GM19324 (cell line): Measurements from ENCODE around the gene XRRA1.
"Not testable (repeated sequence)": the region's sequence is repeated elsewhere in the genome, so short reads cannot be mapped to it uniquely, and the experiment has no call there.

Experiments
- ATAC-seq: cut with Tn5 transposase; IDR thresholded peaks from one replicate; pipeline ENCODE4 v1.9.1; 2021; ENCODE audit warnings: mild to moderate bottlenecking, moderate library complexity; ENCODE audit not compliant: unreplicated experiment, low FRiP score

XRRA1 gene

DNA sequence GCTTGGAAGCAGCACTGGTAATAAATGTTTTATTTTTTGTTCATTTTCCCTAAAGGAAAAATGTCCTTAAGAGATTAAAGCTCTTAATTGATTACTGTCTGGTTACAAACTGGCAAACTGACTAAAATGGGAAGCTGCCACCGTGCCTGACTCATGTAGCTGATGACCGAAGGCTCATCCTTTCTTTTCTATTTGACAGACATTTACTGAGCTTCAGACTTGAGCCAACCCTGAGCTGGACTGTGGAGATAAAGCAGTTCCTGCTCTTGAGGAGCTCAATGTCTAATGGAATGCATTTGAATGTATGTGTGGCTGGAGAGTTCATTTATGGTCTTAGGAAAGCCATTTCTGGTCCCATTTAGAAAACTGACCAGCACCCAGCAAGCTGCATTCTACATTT lies 108.9 kb downstream of the XRRA1 start:
- no peak for ATAC-seq

DNA sequence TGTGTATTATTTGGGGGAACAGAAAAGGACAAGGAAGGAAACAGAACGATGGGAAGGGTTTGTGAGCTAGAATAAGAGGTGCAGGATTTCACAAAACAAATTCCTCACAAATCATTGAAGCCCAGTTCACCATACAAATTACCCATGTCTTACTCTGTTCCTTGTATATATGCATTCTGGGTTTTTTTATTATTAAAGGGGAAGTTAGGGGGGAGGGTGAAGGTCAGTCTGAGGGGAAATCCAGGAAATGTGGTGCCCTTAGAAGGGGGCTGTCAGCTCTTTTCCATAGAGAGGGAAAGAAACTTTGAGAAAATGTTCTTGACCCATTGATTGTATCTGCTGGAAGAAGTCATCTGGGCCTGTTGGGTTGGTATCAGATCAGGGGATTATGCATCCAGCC lies 109.4 kb downstream of the XRRA1 start:
- ATAC-seq = no peak

DNA sequence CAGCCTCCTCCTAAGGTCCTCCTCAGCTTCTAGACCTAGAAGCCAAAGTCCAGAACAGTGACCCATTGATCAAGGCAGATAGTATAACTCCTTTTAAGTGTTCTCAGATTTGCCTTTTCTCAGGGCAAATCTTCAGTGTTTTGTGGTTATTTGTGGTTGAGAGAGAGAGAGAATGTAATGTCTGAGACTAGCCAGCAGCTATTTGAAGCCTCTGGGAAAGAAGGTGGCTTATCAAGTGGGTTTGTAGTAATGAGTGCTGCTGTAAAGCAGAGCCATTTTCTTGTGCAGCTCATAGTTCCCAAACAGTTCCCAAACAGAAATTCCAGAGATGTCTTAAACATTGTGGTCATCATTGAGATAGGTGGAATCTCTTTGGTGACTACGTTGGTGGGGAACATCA lies 110.7 kb downstream of the XRRA1 start:
- no peak for ATAC-seq

DNA sequence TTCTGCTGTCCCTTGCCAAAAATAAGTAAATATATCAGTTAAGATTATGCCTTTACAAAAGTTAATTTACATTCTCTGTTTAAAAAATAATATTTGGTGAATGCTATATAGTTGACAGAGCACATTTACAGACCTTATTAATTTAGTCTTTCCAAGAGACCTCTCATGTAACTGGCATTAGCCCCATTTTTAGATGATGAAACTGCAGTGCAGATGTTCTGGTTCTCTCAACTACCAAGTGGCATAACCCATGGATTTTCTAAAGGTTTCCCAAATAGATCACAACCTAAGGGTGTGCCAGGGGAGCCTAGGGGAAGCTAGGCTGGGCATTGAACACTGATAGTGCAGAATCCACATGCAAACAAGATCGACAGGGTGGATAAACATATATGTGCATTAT lies 111.7 kb downstream of the XRRA1 start:
- ATAC-seq = no peak

GRCh38 chr11:74826901-74827300 lies 122.0 kb downstream of the XRRA1 start:
- no peak for ATAC-seq

DNA sequence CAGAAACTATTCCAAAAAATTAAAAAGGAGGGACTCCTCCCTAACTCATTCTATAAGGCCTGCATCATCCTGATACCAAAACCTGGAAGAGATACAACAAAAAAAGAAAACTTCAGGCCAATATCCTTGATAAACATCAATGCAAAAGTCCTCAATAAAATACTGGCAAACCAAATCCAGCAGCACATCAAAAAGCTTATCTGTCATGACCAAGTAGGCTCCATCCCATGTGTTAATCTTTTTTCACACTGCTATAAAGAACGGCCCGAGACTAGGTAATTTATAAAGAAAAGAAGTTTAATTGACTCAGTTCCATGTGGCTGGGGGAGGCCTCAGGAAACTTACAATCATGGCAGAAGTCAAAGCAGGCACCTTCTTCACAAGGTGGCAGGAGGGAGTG lies 123.3 kb downstream of the XRRA1 start:
- ATAC-seq = not testable (repeated sequence)

GRCh38 chr11:74824285-74824982 lies 124.5 kb downstream of the XRRA1 start:
- no peak for ATAC-seq

DNA sequence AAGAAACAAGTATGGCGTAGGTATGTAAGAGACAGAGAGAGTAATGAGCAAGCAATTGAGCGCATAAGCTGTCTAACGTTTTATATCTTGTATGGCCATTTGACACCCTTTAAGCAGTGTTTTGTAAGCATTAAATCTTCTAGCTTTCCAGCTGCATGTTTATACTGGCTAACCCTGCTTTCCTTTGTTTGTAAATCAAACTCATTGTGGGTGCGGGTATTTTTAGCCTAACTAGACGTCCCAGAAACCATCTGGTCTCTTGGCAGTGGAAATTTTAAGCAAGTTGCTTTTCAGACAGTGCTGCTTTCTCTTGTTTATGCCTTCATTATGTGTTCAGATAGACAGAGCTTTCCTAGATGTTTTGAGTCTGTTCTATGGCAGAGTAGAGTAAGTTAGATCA lies 126.7 kb downstream of the XRRA1 start:
- no peak for ATAC-seq

GRCh38 chr11:74820763-74821162 lies 128.1 kb downstream of the XRRA1 start:
- ATAC-seq = no peak

GRCh38 chr11:74819400-74819799 lies 129.5 kb downstream of the XRRA1 start:
- ATAC-seq = no peak

GRCh38 chr11:74818283-74818946 lies 130.5 kb downstream of the XRRA1 start:
- ATAC-seq = no peak

DNA sequence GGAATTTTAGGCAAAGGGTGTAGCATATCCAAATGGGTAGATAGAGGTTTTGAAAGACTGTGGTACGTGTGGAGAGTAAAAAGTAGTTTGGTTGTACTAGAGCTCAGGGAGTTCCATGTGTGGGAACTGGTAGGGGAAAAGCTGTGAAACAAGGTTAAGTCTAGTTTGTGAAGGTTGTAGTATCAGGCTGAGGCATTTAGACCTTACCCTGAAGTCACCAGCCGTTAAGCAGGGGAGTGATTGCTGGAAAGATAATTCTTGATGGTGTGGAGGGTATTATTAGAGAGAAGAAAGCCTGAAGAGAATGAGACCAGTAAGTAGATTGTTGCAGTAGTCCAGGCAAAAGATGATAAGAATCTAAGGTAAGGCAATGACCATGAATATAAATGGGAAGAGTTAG lies 132.2 kb downstream of the XRRA1 start:
- ATAC-seq = no peak

GRCh38 chr11:74815966-74816365 lies 132.9 kb downstream of the XRRA1 start:
- no peak for ATAC-seq

DNA sequence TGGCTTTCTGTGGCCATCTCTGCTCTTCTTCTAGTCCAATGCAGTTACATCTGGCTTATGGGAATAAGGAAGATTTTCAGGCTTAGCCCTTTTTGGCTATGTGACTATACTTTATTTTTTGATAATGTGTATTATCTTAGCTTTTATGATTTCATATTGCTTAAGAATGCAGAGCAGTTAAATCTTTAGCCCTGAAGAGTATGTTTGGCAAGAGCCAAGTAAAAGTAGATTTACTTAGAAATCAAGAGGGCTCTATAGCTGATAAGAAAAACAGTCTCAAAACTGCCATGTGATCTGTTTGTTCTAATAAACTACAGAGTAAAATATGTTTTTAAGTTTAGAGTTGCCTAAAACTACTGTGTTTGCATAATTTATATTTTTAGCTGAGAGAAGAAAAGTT lies 139.1 kb downstream of the XRRA1 start:
- no peak for ATAC-seq

- no peak for ATAC-seq
Observed at GRCh38 chr11:74806267-74806666, 142.6 kb downstream of the XRRA1 start.

GRCh38 chr11:74791333-74792100 lies 157.4 kb downstream of the XRRA1 start:
- ATAC-seq = no peak
